GM19463 (cell line): ENCODE data around the gene ELANE.
"Not testable (repeated sequence)": the region's sequence is repeated elsewhere in the genome, so short reads cannot be mapped to it uniquely, and the experiment has no call there.

Experiments used
- ATAC-seq: cut with Tn5 transposase; IDR thresholded peaks from one replicate; pipeline ENCODE4 v1.9.1; 2021; ENCODE audit warnings: mild to moderate bottlenecking, moderate library complexity; ENCODE audit not compliant: unreplicated experiment

Gene ELANE

DNA sequence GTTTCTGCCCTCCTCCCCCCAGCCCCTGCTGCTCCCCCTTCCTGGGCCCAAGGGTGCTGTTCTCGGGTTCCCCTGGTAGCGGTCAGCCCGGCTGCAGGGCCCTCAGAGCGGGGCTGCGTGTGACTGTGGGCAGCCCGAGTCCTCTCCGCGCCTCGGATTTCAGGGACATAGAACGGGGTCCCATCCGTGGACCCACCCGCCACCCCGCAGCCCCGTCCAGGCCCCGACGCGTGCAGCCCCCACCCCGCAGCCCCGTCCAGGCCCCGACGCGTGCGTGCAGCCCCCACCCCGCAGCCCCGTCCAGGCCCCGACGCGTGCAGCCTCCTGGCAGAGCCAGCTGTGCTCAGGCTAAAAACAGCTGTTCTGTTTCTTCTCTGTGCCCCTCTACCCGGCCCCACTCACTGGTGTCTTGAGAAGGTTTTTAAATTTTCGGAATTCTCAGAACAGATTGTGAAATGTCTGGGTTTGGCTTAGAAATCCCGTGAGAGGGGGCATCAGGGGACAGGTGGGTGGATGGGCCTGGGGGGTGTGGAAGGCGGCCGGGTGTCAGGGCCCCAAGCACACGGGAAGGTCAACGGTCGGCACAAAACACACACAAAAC lies 16.8 kb upstream of the ELANE start:
- no peak for ATAC-seq

DNA sequence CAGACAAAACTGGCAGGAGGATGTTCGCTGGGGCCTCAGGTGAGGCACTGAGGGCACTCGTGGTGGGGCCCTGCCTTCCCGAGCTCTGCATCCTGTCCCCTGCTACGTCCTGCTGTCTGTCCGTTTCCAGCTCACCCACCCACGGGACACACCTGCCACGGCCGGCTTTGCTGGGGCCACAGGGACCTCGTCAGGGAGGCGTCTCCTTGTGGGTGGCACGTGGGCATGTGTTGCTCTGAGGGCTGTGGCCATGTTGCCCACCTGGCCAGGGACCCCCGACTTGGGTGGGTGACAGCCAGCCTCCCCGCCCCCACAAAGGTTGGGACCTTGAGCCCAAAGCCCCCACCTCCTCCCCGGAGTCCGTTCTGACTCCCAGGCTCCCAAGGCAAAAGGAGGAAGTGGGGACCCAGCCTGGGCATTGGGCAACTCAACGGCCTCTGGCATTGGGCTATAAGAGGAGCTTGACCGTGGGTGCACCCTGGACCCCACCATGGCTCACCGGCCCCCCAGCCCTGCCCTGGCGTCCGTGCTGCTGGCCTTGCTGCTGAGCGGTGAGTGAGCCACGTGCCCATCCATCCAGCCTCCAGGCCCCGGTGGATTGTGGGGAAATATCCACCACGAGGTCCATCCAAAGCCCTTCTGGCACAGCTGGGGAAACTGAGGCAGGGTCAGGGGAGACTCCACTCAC lies 11.4 kb upstream of the ELANE start, which contains the start of gene PRTN3:
Gene PRTN3, plus strand, starts transcription at position 481 of the 688 bp plus-strand sequence. Its CDS starts 10 bp downstream, at position 491.
- no peak for ATAC-seq

DNA sequence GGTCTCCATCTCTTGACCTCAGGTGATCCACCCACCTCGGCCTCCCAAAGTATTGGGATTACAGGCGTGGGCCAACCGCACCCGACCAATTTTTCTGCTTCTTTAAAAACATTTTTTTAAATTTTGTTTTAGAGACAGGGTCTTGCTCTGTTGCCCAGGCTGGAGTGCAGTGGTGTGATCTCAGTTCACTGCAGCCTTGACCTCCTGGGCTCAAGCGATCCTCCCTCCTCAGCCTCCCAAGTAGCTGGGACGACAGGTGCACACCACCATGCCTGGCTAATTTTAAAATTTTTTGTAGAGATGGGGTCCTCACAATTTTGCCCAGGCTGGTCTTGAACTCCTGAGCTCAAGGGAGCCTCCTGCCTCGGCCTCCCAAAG lies 9.3 kb upstream of the ELANE start:
- ATAC-seq: not testable (repeated sequence)

DNA sequence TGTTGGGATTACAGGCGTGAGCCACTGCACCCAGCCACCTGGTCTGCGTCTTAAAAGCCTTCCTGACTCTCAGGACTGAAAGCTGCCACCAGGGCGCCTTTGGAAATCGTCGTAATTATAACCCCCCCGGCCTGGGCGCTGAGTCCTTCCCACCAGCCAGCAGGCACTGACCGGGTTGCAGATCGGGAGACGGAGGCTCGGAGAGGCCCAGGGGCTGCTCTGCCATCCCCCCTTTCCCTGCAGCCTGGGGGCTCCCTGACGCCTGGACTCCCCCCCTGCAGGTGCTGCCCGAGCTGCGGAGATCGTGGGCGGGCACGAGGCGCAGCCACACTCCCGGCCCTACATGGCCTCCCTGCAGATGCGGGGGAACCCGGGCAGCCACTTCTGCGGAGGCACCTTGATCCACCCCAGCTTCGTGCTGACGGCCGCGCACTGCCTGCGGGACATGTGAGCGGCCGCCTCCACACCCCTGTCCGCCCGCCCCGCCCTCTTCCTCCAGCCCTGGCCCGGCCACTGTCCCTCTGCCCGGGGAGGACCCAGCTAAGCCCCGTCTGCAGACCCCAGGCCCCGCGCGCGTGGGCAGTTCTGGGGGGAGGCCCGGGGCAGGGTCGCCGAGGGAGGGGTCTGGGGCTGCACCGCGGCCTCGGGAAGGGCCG lies 8.8 kb upstream of the ELANE start:
- no peak for ATAC-seq

DNA sequence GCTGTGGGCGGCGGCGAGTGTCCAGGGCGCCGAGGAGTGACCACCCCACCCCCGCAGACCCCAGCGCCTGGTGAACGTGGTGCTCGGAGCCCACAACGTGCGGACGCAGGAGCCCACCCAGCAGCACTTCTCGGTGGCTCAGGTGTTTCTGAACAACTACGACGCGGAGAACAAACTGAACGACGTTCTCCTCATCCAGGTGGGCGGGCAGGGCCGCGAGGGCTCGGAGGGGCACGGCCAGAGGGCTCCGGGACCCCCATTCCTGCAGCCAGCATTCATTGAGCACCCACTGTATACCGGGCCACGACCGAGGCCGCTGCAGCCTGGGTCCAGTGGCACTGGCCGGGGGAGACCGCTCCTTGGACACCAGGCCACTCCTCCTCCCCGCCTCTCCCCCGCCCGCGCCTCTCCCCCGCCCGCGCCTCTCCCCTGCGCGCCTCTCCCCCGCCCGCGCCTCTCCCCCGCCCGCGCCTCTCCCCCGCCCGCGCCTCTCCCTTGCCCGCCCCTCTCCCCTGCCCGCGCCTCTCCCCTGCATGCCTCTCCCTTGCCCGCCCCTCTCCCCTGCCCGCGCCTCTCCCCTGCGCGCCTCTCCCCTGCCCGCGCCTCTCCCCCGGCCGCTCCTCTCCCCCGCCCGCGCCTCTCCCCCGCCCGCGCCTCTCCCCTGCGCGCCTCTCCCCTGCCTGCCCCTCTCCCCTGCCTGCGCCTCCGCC lies 8.1 kb upstream of the ELANE start:
- no peak for ATAC-seq

DNA sequence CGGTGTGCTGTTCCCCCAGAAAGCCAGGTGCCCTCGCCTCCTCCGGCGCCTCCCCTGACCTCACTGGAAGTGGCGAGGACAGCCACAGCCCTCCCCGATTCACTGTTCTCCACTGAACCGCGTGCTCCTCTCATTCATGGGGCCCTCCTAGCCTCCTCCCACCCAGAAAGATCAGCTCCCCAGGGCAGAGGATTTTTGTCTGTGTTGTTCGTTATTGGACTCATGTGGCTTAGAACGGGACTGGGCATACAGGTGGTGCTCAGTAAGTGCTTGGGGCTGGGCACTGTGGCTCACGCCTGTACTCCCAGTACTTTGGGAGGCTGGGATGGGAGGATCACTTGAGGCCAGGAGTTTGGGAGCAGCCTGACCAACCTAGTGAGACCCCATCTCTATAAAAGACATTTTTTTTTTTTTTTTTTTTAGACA lies 7.5 kb upstream of the ELANE start:
- no peak for ATAC-seq

DNA sequence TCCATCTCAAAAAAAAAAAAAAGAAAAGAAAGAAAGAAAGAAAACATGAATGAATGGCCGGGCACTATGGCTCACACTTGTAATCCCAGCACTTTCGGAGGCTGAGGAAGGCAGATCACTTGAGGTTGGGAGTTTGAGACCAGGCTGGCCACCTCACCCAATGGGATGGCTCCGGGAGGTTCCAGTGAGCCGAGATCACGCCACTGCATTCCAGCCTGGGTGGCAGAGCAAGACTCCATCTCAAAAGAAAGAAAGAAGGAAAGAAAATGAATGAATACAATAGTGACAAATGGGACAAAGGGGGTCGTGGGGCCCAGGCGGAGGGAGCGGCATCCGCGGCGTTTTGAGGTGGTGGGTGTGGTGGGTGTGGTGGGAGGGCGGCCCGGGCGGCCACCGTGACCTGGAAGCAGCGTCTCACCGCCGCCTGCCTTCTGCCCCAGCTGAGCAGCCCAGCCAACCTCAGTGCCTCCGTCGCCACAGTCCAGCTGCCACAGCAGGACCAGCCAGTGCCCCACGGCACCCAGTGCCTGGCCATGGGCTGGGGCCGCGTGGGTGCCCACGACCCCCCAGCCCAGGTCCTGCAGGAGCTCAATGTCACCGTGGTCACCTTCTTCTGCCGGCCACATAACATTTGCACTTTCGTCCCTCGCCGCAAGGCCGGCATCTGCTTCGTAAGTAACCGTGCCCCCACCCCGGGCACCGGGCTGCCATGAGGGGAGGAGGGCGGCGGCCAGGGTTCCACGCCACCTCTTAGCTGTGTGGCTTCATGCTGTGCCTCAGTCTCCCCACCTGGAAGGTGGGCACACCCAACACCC lies 6.2 kb upstream of the ELANE start:
- ATAC-seq: no peak

DNA sequence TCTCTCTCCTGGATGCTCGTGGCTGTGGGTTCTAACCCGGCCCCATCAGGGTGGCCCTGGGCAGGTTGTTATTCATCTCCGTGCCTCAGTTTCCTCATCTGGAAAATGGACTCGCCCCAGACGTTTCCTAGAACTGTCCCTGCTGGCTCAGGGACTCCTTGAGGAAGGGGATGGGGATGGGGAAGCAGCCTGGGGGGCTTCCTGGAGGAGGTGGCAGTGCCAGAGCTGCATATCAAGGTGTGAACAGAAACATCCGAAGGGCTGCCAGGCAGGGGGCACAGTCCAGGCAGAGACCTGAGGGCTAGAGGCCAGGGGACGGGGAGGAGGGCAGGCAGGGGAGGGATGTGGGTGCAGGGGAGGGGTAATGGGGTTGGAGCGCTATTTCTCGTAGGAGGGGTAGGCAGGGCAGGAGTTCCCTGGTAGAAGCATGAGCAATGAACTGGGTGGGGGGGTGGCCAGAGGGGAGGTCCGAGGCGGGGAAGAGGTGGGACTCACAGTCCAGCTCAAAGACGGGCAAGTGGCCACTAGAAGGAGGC lies 3.6 kb upstream of the ELANE start:
- ATAC-seq: no peak

DNA sequence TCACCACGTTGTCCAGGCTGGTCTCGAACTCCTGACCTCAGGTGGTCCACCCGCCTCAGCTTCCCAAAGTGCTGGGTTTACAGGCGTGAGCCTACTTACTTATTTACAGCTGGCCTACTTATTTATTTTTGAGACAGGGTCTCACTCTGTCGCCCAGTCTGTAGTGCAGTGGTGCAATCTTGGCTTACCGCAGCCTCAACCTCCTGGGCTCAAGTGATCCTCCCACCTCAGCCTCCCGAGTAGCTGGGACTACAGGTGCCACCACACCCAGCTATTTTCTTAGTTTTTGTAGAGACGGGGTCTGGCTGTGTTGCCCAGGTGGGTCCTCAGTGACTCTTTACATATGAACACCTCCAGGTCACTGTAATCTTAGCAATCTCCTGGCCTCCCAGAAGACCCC lies 2.9 kb upstream of the ELANE start:
- ATAC-seq: not testable (repeated sequence)

DNA sequence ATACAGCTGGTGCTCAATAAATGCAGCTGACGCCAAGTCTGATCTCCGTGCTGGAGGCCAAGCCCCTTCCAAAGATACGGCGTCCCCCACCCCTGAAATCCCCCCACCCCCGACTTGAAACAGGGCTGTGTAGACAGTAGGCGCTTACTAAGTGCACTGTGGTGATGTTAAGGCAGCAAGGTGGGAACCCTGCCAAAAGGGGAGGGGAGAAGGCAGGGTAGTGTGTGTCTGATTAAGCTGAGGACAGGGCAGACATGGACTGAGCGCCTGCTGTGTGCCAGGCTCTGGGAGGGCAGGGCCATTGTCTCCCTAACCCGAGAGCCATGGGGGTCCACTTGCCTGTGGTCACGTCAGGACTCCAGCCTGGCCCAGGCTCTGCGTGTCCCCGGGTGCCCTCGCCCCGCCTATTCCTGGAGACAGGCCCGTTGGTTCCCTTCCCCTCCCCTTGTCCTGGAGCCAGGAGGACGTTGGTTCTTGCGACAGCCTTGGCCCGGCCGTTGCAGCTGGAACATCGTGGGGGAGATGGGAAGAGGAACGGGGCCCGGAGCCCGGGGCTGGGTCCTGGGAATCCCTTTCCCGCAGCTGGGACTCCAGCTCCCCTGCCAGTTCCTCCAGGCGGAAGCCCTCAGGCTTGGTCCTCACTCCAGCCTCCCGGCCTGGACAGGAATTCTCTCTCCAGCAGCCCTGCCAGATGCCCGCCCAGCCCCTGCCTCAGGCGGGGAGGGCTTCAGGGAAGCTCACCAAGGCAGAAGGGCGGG lies 1.7 kb upstream of the ELANE start:
- no peak for ATAC-seq

DNA sequence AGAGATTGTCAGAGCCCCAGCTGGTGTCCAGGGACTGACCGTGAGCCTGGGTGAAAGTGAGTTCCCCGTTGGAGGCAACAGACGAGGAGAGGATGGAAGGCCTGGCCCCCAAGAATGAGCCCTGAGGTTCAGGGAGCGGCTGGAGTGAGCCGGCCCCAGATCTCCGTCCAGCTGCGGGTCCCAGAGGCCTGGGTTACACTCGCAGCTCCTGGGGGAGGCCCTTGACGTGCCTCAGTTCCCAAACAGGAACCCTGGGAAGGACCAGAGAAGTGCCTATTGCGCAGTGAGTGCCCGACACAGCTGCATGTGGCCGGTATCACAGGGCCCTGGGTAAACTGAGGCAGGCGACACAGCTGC lies 1.1 kb upstream of the ELANE start:
- no peak for ATAC-seq

DNA sequence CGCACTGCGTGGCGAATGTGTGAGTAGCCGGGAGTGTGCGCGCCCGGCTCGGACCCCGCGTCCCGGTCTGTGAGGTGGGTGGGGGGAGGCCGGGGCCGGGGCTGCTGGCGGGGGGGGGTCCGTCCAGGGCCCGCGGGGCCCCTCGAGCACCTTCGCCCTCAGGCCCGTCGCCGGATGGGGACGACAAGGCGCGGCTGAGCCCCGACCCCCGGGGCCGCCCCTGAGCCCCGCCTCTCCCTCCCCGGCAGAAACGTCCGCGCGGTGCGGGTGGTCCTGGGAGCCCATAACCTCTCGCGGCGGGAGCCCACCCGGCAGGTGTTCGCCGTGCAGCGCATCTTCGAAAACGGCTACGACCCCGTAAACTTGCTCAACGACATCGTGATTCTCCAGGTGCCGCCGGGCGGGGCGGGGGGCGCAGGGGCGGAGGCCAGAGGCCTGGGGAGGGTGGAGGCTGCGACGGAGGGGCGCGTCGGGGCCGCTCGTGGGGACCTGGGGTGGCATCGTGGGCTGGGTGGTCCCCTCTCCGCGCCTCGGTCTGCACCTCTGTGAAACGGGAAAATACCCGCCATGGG lies 997 bp downstream of the ELANE start:
- ATAC-seq: no peak

DNA sequence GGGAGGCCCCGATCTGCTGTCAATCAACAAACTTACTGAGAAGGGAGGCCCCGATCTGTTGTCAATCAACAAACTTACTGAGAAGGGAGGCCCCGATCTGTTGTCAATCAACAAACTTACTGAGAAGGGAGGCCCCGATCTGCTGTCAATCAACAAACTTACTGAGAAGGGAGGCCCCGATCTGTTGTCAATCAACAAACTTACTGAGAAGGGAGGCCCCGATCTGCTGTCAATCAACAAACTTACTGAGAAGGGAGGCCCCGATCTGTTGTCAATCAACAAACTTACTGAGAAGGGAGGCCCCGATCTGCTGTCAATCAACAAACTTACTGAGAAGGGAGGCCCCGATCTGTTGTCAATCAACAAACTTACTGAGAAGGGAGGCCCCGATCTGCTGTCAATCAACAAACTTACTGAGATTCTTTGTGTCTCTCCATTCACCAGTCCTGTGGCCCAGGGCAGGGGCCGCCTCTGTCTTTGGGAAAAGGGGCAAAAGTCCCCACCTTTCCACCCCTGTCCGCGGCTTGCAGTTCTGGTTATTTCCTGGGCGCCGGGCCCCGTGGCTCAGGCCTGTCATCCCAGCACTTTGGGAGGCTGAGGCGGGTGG lies 1.6 kb downstream of the ELANE start:
- not testable (repeated sequence) for ATAC-seq

DNA sequence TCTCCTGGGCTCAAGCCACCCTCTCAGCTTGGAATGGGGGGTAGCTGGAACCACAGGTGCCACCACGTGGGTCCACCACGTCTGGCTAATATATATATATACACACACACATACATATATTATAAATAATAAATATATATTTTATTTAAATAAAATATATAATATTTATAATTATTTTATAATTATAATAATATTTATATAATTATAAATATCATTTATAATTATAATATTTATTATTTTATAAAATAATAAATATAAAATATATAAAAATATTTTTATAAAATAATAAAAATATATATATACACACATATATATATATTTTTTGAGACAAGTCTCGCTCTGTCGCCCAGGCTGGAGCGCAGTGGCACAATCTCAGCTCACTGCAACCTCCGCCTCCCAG lies 2.4 kb downstream of the ELANE start:
- no peak for ATAC-seq

DNA sequence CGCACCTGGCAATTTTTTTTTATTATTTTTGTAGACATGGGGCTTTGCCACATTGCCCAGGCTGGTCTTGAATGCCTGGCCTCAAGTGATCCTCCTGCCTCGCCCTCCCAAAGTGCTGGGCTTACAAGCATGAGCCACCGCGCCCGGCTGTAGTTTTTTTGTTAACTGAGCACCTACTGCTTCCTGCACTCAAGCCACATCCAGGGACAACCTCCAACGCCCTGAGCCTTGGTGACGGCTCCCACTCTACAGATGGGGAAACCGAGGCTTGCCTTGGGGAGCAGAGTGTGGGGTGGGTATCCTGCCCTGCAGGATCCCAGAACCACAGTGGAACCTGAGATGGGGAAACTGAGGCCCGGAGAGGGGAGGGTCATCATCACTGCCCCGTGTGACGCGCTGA lies 3.0 kb downstream of the ELANE start:
- ATAC-seq: no peak

DNA sequence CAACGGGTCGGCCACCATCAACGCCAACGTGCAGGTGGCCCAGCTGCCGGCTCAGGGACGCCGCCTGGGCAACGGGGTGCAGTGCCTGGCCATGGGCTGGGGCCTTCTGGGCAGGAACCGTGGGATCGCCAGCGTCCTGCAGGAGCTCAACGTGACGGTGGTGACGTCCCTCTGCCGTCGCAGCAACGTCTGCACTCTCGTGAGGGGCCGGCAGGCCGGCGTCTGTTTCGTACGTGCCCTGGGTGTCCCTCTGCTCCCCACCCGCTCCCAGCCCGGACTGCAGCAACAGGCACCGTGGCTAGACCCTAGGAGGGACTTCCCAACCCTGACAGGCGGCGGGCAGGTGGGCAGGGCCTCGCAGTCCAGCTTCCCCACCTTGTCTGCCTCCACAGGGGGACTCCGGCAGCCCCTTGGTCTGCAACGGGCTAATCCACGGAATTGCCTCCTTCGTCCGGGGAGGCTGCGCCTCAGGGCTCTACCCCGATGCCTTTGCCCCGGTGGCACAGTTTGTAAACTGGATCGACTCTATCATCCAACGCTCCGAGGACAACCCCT lies 3.5 kb downstream of the ELANE start:
- no peak for ATAC-seq

DNA sequence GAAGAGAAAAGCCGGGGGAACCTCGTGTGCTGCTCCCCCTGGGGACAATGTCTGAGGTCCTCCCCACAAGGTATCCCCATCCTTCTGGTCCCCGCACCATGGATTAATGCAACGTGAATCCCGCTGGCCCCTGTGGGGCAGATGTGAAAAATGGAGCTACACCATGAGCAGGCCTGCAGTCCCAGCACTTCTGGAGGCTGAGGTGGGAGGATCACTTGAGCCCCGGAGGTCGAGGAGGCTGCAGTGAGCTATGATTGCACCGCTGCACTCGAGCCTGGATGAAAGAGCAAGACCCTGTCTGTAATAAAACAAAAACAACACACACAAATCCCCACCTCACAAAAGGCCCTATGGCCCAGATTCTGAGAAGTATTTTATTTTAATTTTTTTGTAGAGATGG lies 6.2 kb downstream of the ELANE start:
- no peak for ATAC-seq

DNA sequence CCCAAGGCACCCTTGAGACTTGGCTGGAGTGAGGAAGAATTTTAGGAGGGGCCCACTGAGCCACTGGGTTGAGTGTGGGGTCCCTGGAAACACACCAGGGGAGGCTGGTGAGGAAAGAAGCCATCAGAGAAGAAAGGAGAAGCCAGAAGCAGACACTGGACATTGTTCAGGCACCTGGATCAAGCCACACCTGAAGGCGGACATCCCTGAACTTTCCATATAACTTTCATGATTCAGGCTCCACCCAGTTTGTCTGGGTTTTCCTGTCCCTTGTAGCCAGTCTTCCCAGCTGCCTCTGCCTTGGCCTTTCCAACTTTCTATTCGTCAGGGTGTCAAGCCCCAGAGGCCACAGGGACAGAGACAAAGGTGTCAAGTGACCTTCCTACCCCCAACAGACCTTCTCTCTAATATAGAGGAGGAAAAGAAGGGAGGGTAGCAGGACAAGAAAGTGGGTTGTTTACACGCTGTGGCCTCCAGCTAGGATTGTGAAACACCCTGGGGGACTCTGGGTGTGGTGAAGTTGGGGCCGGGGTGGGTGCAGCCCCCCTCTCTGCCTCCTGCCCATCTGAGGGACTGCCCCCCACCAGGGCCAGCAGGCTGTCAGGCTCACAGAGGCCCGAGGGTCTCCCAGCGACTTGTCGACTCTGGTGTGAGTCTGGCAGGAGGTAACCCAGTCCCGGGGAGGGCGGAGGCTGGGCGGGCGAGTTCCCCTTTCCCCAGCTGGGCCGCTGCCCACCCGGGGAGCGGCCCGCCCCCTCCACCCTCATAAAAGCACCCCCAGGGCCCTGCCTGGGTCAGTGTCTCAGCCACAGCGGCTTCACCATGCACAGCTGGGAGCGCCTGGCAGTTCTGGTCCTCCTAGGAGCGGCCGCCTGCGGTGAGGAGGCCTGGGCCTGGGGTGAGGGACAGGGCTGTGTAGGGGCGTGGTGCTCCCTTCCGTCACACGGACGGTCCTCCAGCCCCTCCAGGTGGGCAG lies 7.1 kb downstream of the ELANE start, which contains the start of gene CFD:
Gene CFD, plus strand, starts transcription at position 797 of the 976 bp plus-strand sequence. Its CDS starts 26 bp downstream, at position 823.
- ATAC-seq: no peak
